Progenitor cell of endocrine pancreas (in vitro differentiated cells): ENCODE results near the gene SPATA25. TPM values are rescaled to one million over a fixed set of nuclear protein-coding genes. Genes with fewer than 3 reads are reported as not detected.
A peak's percentile ranks its signal among the peaks of the same experiment; 100 is the strongest.
"Not testable (repeated sequence)": the region's sequence is repeated elsewhere in the genome, so short reads cannot be mapped to it uniquely, and the experiment has no call there.

Experiments
- DNase-seq: peaks from one replicate; pipeline ENCODE4 v3.0.0; 2021; ENCODE audit warnings: low spot score; ENCODE audit not compliant: unreplicated experiment
- H3K27ac Mint-ChIP-seq: 2 replicates; pipeline ENCODE4 v1.8.0; 2021; ENCODE audit warnings: mild to moderate bottlenecking, moderate library complexity, mixed read lengths
- H3K27me3 Mint-ChIP-seq: 2 replicates; pipeline ENCODE4 v1.8.0; 2021; ENCODE audit warnings: mixed read lengths
- H3K36me3 Mint-ChIP-seq: 2 replicates; pipeline ENCODE4 v1.8.0; 2022; ENCODE audit warnings: mixed read lengths; ENCODE audit not compliant: insufficient read depth
- H3K4me1 Mint-ChIP-seq: 2 replicates; pipeline ENCODE4 v1.8.0; 2021; ENCODE audit warnings: low read depth, mixed read lengths
- H3K4me3 Mint-ChIP-seq: 2 replicates; pipeline ENCODE4 v1.8.0; 2021; ENCODE audit warnings: low read depth, mild to moderate bottlenecking, moderate library complexity, mixed read lengths
- H3K9me3 Mint-ChIP-seq: 2 replicates; pipeline ENCODE4 v1.8.0; 2021; ENCODE audit warnings: low read depth, mixed read lengths
- total RNA-seq: library from RNA; stranded (reverse); gene quantifications from 2 replicates; pipeline ENCODE4 v1.2.1, GENCODE V29; 2021
- TF ChIP-seq, protein P1 (sequence below): fragments of 200-600 bp; sonication (generic); IDR thresholded peaks from one replicate; pipeline ENCODE4 v1.5.0; 2021; ENCODE audit warnings: antibody characterized with exemption, mild to moderate bottlenecking; ENCODE audit not compliant: unreplicated experiment

SPATA25 gene
- total RNA-seq, 1 donor from 2014 or later: 3.6 TPM

GRCh38 chr20:45933266-45934045, 46.0 kb upstream of the SPATA25 start:
- TF ChIP-seq, protein P1, sequence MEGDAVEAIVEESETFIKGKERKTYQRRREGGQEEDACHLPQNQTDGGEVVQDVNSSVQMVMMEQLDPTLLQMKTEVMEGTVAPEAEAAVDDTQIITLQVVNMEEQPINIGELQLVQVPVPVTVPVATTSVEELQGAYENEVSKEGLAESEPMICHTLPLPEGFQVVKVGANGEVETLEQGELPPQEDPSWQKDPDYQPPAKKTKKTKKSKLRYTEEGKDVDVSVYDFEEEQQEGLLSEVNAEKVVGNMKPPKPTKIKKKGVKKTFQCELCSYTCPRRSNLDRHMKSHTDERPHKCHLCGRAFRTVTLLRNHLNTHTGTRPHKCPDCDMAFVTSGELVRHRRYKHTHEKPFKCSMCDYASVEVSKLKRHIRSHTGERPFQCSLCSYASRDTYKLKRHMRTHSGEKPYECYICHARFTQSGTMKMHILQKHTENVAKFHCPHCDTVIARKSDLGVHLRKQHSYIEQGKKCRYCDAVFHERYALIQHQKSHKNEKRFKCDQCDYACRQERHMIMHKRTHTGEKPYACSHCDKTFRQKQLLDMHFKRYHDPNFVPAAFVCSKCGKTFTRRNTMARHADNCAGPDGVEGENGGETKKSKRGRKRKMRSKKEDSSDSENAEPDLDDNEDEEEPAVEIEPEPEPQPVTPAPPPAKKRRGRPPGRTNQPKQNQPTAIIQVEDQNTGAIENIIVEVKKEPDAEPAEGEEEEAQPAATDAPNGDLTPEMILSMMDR: peak; percentile 28
- H3K9me3 Mint-ChIP-seq: no peaks in the 10 kb centered on the region

GRCh38 chr20:45931680-45932079, 44.3 kb upstream of the SPATA25 start:
- H3K27me3 Mint-ChIP-seq, H3K9me3 Mint-ChIP-seq, H3K36me3 Mint-ChIP-seq, H3K4me3 Mint-ChIP-seq, DNase-seq, H3K27ac Mint-ChIP-seq: not testable (repeated sequence)
- H3K4me1 Mint-ChIP-seq: peaks cover 21% of the 10 kb centered on the region

More at GRCh38 chr20:45933266-45934045, 46.0 kb upstream of the SPATA25 start:
- no peaks in the 10 kb centered on the region for H3K27me3 Mint-ChIP-seq
- H3K27ac Mint-ChIP-seq: peak overlapping the region; percentile 99
- peaks cover 16% of the 10 kb centered on the region for H3K4me1 Mint-ChIP-seq
- peaks cover 10% of the 10 kb centered on the region for H3K36me3 Mint-ChIP-seq
- DNase-seq: peak; percentile 43
- H3K4me3 Mint-ChIP-seq: peak overlapping the region; percentile 98

DNA sequence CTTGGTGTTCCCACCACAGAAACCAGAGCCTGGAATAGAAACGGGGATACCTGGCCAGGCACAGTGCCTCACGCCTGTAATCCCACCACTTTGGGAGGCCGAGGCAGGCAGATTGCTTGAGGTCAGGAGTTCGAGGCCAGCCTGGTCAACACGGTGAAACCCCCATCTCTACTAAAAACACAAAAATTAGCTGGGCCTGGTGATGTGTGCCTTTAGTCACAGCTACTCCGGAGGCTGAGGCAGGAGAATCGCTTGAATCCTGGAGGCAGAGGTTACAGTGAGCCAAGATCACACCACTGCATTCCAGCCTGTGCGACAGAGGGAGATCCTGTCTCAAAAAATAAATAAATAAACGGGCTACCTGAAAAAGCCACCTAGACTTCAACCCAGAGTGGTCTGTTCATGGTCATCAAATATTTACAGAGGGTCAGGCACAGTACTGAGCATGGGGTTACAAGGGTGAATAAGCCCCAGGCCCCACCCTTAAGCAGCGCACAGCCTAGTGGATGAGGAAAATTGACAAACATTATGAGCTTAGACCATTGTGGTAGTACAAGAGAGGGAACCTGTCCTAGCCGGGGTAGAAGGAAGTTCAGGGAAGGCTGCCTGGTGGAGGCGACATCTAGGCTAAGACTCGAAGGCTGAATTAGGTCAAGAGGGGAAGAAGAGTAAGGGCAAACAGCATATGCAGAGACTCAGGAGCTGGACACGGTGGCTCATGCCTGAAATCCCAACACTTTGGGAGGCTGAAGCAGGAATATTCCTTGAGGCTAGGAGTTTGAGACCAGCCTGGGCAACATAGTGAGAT, 39.9 kb upstream of the SPATA25 start:
- no peak overlapping the region for H3K27ac Mint-ChIP-seq
- TF ChIP-seq, protein P1: no peak
- no peak overlapping the region for H3K4me3 Mint-ChIP-seq

DNA sequence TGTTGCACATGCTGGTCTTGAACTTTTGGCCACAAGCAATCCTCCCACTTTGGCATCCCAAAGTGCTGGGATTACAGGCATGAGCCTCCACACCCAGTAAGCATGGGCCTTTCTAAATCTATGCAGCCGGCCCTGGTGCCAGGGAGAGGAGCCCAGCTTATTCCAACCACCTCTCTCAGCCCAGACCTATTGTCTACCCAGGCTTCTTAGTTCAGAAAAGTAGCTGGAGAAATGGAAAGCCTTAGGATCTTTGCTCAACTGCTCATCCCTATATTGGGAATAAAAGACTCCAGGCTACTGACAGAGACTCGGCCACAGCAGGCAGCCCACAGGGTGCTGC, 39.3 kb upstream of the SPATA25 start:
- no peak for DNase-seq
- no peak overlapping the region for H3K27ac Mint-ChIP-seq
- H3K9me3 Mint-ChIP-seq: no peaks in the 10 kb centered on the region
- TF ChIP-seq, protein P1: no peak
- H3K36me3 Mint-ChIP-seq: no peaks in the 10 kb centered on the region
- H3K27me3 Mint-ChIP-seq: peaks cover 2% of the 10 kb centered on the region
- no peak overlapping the region for H3K4me3 Mint-ChIP-seq
- H3K4me1 Mint-ChIP-seq: peaks cover 5% of the 10 kb centered on the region

More for the DNA sequence above, 39.9 kb upstream of the SPATA25 start:
- Mint-ChIP-seq H3K4me1 (peaks cover 8% of the 10 kb centered on the region), H3K9me3 (no peaks in the 10 kb centered on the region), H3K36me3 (peaks cover 2% of the 10 kb centered on the region), H3K27me3 (no peaks in the 10 kb centered on the region)
- DNase-seq: no peak

DNA sequence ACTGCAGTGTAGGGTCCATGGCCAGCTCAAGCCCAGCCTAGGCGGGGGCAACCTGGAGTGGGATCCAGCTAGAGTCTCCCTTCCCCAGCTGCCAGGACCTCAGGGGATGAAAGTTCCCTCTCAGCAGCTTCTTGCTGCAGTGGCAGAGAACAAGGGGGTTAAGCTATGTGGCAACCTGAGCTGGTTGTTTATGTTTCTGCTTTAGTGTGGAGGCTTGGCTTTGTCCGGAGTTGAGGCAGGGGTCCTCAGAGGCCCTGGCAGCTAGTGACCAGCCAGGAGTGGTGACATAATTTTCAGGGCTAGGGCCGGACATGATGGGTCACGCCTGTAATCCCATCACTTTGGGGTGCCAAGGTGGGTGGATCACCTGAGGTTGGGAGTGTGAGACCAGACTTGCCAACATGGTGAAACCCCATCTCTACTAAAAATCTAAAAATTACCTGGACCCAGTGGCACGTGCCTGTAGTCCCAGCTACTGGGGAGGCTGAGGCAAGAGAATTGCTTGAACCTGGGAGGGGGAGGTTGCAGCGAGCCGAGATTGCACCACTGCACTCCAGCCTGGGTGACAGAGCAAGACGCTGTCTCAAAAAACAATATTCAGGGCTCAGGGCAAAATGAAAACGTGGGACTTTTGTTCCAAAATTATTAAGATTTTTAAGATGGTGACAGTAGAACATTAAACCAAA, 38.5 kb upstream of the SPATA25 start:
- TF ChIP-seq, protein P1: no peak
- peaks cover 5% of the 10 kb centered on the region for H3K27me3 Mint-ChIP-seq
- H3K9me3 Mint-ChIP-seq: no peaks in the 10 kb centered on the region
- no peak for DNase-seq
- H3K4me1 Mint-ChIP-seq: peaks cover 5% of the 10 kb centered on the region
- H3K27ac Mint-ChIP-seq: no peak overlapping the region
- H3K36me3 Mint-ChIP-seq: no peaks in the 10 kb centered on the region
- H3K4me3 Mint-ChIP-seq: no peak overlapping the region
